IMR-90 (cell line): ENCODE data around the gene ALX4. TPM values are rescaled to one million over a fixed set of nuclear protein-coding genes. Genes with fewer than 3 reads are reported as not detected.

Experiments used
- ATAC-seq: fragments of 200-7000 bp; cut with Tn5 transposase; 2 replicates; pipeline ENCODE4 v1.9.1; 2020; ENCODE audit warnings: low read depth, mild to moderate bottlenecking, moderate library complexity
- BruUV-seq: library from RNA; stranded (reverse); fragments of 400-500 nt; replicated peaks from 2 replicates; lab custom pipeline; 2021; lab: Mats Ljungman, UMichigan
- CTCF ChIA-PET: fragments of 300-600 bp; formaldehyde crosslinking; extraction: SDS; loops from one replicate; lab custom pipeline; 2021; ENCODE audit warnings: antibody characterized with exemption; lab: Yijun Ruan, JAX
- POLR2A ChIA-PET: fragments of 300-600 bp; sonication (Branson Sonifier 250); formaldehyde crosslinking; loops from one replicate; lab custom pipeline; 2022; ENCODE audit warnings: antibody characterized with exemption; ENCODE audit not compliant: unreplicated experiment; lab: Charles Lee
- DNase-seq: peaks from one replicate; pipeline ENCODE4 v3.0.0; 2013
- H2AFZ ChIP-seq: replicated peaks from 2 replicates; pipeline ENCODE3; 2013; ENCODE audit warnings: low read length, mild to moderate bottlenecking; ENCODE audit not compliant: poor library complexity
- H2AK5ac ChIP-seq: 2 replicates; pipeline ENCODE4 v1.6.1; 2013; ENCODE audit warnings: low read depth, low read length, inconsistent platforms
- H2AK9ac ChIP-seq: replicated peaks from 2 replicates; pipeline ENCODE3; 2013; ENCODE audit warnings: mild to moderate bottlenecking, low read depth, low read length, moderate library complexity; ENCODE audit not compliant: poor library complexity
- H2BK120ac ChIP-seq: 2 replicates; pipeline ENCODE4 v1.6.1; 2013; ENCODE audit warnings: low read depth, low read length, inconsistent platforms
- H2BK15ac ChIP-seq: 3 replicates; pipeline ENCODE4 v1.6.1; 2013; ENCODE audit warnings: low read depth, low read length, inconsistent platforms
- H2BK20ac ChIP-seq: 2 replicates; pipeline ENCODE4 v1.6.1; 2013; ENCODE audit warnings: low read depth, mild to moderate bottlenecking, inconsistent platforms, low read length, moderate library complexity
- H2BK5ac ChIP-seq: 2 replicates; pipeline ENCODE4 v1.6.1; 2013; ENCODE audit warnings: mild to moderate bottlenecking, low read depth, low read length, inconsistent platforms; ENCODE audit not compliant: poor library complexity, severe bottlenecking
- H3K14ac ChIP-seq: replicated peaks from 2 replicates; pipeline ENCODE4 v1.6.1; 2013; ENCODE audit warnings: low read depth, low read length, inconsistent platforms
- H3K18ac ChIP-seq: 2 replicates; pipeline ENCODE4 v1.6.1; 2013; ENCODE audit warnings: low read depth, low read length, control low read depth
- H3K23ac ChIP-seq: 2 replicates; pipeline ENCODE4 v1.6.1; 2013; ENCODE audit warnings: low read depth, low read length, inconsistent platforms
- H3K27ac ChIP-seq: 2 replicates; pipeline ENCODE4 v1.5.1; 2013; ENCODE audit warnings: mild to moderate bottlenecking, control low read depth, low read length; ENCODE audit not compliant: insufficient read depth
- H3K27me3 ChIP-seq: 2 replicates; pipeline ENCODE4 v1.6.1; 2013; ENCODE audit warnings: low read length; ENCODE audit not compliant: control insufficient read depth, insufficient read depth
- H3K36me3 ChIP-seq: 2 replicates; pipeline ENCODE4 v1.6.1; 2013; ENCODE audit warnings: low read length, mixed read lengths; ENCODE audit not compliant: control insufficient read depth, insufficient read depth
- H3K4ac ChIP-seq: 2 replicates; pipeline ENCODE4 v1.6.1; 2013; ENCODE audit warnings: low read depth, low read length, inconsistent platforms
- H3K4me1 ChIP-seq: 2 replicates; pipeline ENCODE4 v1.6.1; 2013; ENCODE audit warnings: low read length, mixed read lengths; ENCODE audit not compliant: control insufficient read depth, insufficient read depth
- H3K4me2 ChIP-seq: 2 replicates; pipeline ENCODE4 v1.6.1; 2013; ENCODE audit warnings: low read depth, mild to moderate bottlenecking, control low read depth, low read length, moderate library complexity
- H3K4me3 ChIP-seq: 2 replicates; pipeline ENCODE4 v1.5.1; 2013; ENCODE audit warnings: low read depth, mild to moderate bottlenecking, control low read depth, low read length, moderate library complexity; ENCODE audit not compliant: insufficient read depth
- H3K56ac ChIP-seq: 2 replicates; pipeline ENCODE4 v1.6.1; 2013; ENCODE audit warnings: low read length, inconsistent platforms; ENCODE audit not compliant: insufficient read depth; ENCODE audit errors: extremely low read depth
- H3K79me1 ChIP-seq, 2 experiments: 2 replicates each; pipeline ENCODE4 v1.6.1; 2013; ENCODE audit warnings: low read length in 2 of 2, inconsistent platforms in 1 of 2, low read depth in 1 of 2
- H3K9ac ChIP-seq: 2 replicates; pipeline ENCODE4 v1.6.1; 2013; ENCODE audit warnings: low read depth, low read length, control low read depth
- H3K9me1 ChIP-seq: 2 replicates; pipeline ENCODE4 v1.6.1; 2013; ENCODE audit warnings: low read length, inconsistent platforms; ENCODE audit not compliant: insufficient read depth
- H3K9me3 ChIP-seq: 2 replicates; pipeline ENCODE4 v1.6.1; 2013; ENCODE audit warnings: low read length; ENCODE audit not compliant: control insufficient read depth, insufficient read depth
- H4K20me1 ChIP-seq: 2 replicates; pipeline ENCODE4 v1.6.1; 2013; ENCODE audit warnings: low read length, inconsistent platforms; ENCODE audit not compliant: insufficient read depth
- H4K5ac ChIP-seq: 2 replicates; pipeline ENCODE4 v1.6.1; 2013; ENCODE audit warnings: mild to moderate bottlenecking, low read depth, low read length, control low read depth
- H4K8ac ChIP-seq, 2 experiments: 2 replicates each; pipeline ENCODE4 v1.6.1; 2013; ENCODE audit warnings: low read depth in 2 of 2, low read length in 2 of 2, control low read depth in 1 of 2, inconsistent platforms in 1 of 2
- H4K91ac ChIP-seq: 2 replicates; pipeline ENCODE4 v1.6.1; 2013; ENCODE audit warnings: low read depth, low read length, inconsistent platforms; ENCODE audit not compliant: insufficient read depth
- BHLHE40 ChIP-seq: fragments of 150-350 bp; IDR thresholded peaks from 2 replicates; pipeline ENCODE4 v1.6.1; 2016; ENCODE audit warnings: mild to moderate bottlenecking, low read depth, low read length
- CEBPB ChIP-seq: IDR thresholded peaks from 2 replicates; pipeline ENCODE4 v1.6.1; 2012; ENCODE audit warnings: low read depth, low read length, improper control_type of control experiment
- CHD1 ChIP-seq: IDR thresholded peaks from 2 replicates; pipeline ENCODE4 v1.6.1; 2012; ENCODE audit warnings: low read depth, low read length, improper control_type of control experiment
- CTCF ChIP-seq: conservative IDR thresholded peaks from 2 replicates; pipeline ENCODE4 v1.5.1; 2012; ENCODE audit warnings: mild to moderate bottlenecking, low read depth, low read length, improper control_type of control experiment
- ELK1 ChIP-seq: fragments of 150-350 bp; IDR thresholded peaks from 2 replicates; pipeline ENCODE4 v1.6.1; 2016; ENCODE audit warnings: low read depth, mild to moderate bottlenecking, low read length, moderate library complexity, borderline replicate concordance
- FOS ChIP-seq: fragments of 150-350 bp; IDR thresholded peaks from 2 replicates; pipeline ENCODE4 v1.6.1; 2016; ENCODE audit warnings: low read depth, low read length
- MAFK ChIP-seq: IDR thresholded peaks from 2 replicates; pipeline ENCODE4 v1.6.1; 2012; ENCODE audit warnings: low read depth, low read length, improper control_type of control experiment
- MAZ ChIP-seq: IDR thresholded peaks from 2 replicates; pipeline ENCODE4 v1.6.1; 2012; ENCODE audit warnings: low read depth, mild to moderate bottlenecking, low read length, improper control_type of control experiment, moderate library complexity, borderline replicate concordance
- MXI1 ChIP-seq: IDR thresholded peaks from 2 replicates; pipeline ENCODE4 v1.6.1; 2012; ENCODE audit warnings: low read depth, mild to moderate bottlenecking, low read length, moderate library complexity, borderline replicate concordance
- NFE2L2 ChIP-seq: fragments of 150-350 bp; IDR thresholded peaks from 2 replicates; pipeline ENCODE4 v1.6.1; 2016; ENCODE audit warnings: low read depth, mild to moderate bottlenecking, low read length
- POLR2A ChIP-seq: IDR thresholded peaks from 2 replicates; pipeline ENCODE4 v1.6.1; 2012; ENCODE audit warnings: mild to moderate bottlenecking, low read depth, low read length
- RAD21 ChIP-seq: IDR thresholded peaks from 2 replicates; pipeline ENCODE4 v1.6.1; 2012; ENCODE audit warnings: low read length, improper control_type of control experiment
- RCOR1 ChIP-seq: IDR thresholded peaks from 2 replicates; pipeline ENCODE4 v1.6.1; 2012; ENCODE audit warnings: mild to moderate bottlenecking, low read length, improper control_type of control experiment; ENCODE audit not compliant: insufficient replicate concordance
- RFX5 ChIP-seq: IDR thresholded peaks from 2 replicates; pipeline ENCODE4 v1.8.0; 2012; ENCODE audit warnings: low read depth, mild to moderate bottlenecking, low read length, moderate library complexity
- SMC3 ChIP-seq: fragments of 150-350 bp; IDR thresholded peaks from 2 replicates; pipeline ENCODE4 v1.6.1; 2016; ENCODE audit warnings: low read depth, mild to moderate bottlenecking, antibody characterized with exemption, low read length, moderate library complexity
- USF2 ChIP-seq: fragments of 150-350 bp; IDR thresholded peaks from 2 replicates; pipeline ENCODE4 v1.6.1; 2017; ENCODE audit warnings: mild to moderate bottlenecking, antibody characterized with exemption, low read length, low read depth
- WGBS, 2 experiments: methylation state at CpG; one replicate each; pipeline versions ENCODE4 v1.1.5 to v1.1.7; 2013; ENCODE audit warnings: missing lambda C conversion rate in 2 of 2; ENCODE audit not compliant: insufficient read length in 1 of 2; ENCODE audit errors: extremely low coverage in 2 of 2; 5-methylcytosine and 5-hydroxymethylcytosine counted together
- dilution Hi-C: fragments of 300-500 bp; cut with HindIII; formaldehyde crosslinking; loops from one replicate; pipeline ENCODE4 v1.14.3; 2018; ENCODE audit warnings: low sequenced_read_pairs; ENCODE audit not compliant: unreplicated experiment
- in situ Hi-C: fragments of 300-500 bp; cut with MboI; formaldehyde crosslinking; loops from 3 replicates; pipeline ENCODE4 v1.14.3; 2019; ENCODE audit warnings: low sequenced_read_pairs, inconsistent platforms, mixed read lengths
- intact Hi-C: fragments of 100-400 bp; cut with micrococcal nuclease; formaldehyde crosslinking; loops from 2 replicates; pipeline ENCODE4 v1.10.0; 2022
- polyA plus RNA-seq, 3 experiments: library from polyadenylated mRNA; depleted of rRNA; stranded (reverse); fragments of >200 nt; gene quantifications; 2 replicates each; pipeline ENCODE4 v1.2.3, GENCODE V29; 2012; ENCODE audit warnings: low replicate concordance in 1 of 3
- total RNA-seq: library from RNA; depleted of rRNA; stranded (reverse); fragments of >200 nt; gene quantifications from 2 replicates; pipeline ENCODE4 v1.2.3, GENCODE V29; 2012

Gene ALX4
- total and polyA plus RNA-seq, 2 of the 4 experiments (the other 2 are of a cell fraction): not detected

- no peaks in the 10 kb centered on the region for H3K79me1 ChIP-seq
- no peak overlapping the region for H3K4ac ChIP-seq
- H3K4me3 ChIP-seq: no peak overlapping the region
- no peak overlapping the region for H3K56ac ChIP-seq
- peaks cover 86% of the 10 kb centered on the region for H3K27me3 ChIP-seq
- dilution Hi-C loops (no loop called here), in situ Hi-C loops (no loop called here), intact Hi-C loops (no loop called here)
- no peak overlapping the region for H3K14ac ChIP-seq
- H4K91ac ChIP-seq: no peak overlapping the region
- POLR2A ChIA-PET: no interaction called here
- no peak for DNase-seq
- no peak overlapping the region for H4K8ac ChIP-seq
- H2BK120ac ChIP-seq: no peak overlapping the region
- 76% methylated on average over 12 of the region's 20 CpGs; no CpG with 5 or more reads in 1 of the 2 experiments for WGBS, 2 experiments
- H3K9ac ChIP-seq: no peak overlapping the region
- no peak overlapping the region for H2BK15ac ChIP-seq
- peaks cover 2% of the 10 kb centered on the region; the same call in 1 of the 2 replicates for H3K9me3 ChIP-seq
- no peak overlapping the region for H2AK5ac ChIP-seq
- CTCF ChIA-PET: no interaction called here
- no TSS peak for BruUV-seq
- H3K18ac ChIP-seq: no peak overlapping the region
- H4K5ac ChIP-seq: no peak overlapping the region
- H2AK9ac ChIP-seq: no peak overlapping the region
- H3K4me1 ChIP-seq: peaks cover 2% of the 10 kb centered on the region; the same call in 1 of the 2 replicates
- no peak overlapping the region for H2AFZ ChIP-seq
- no peaks in the 10 kb centered on the region for H4K20me1 ChIP-seq
- TF ChIP-seq RAD21 (no peak), CHD1 (no peak), FOS (no peak), NFE2L2 (no peak), BHLHE40 (no peak), ELK1 (no peak), CEBPB (no peak), POLR2A (no peak), SMC3 (no peak), RFX5 (no peak), MAFK (no peak), USF2 (no peak), MXI1 (no peak), RCOR1 (no peak), CTCF (no peak), MAZ (no peak)
- no peak overlapping the region for H3K27ac ChIP-seq
- no peak overlapping the region for H3K23ac ChIP-seq
- H2BK20ac ChIP-seq: no peak overlapping the region
- no peak overlapping the region for H2BK5ac ChIP-seq
- H3K9me1 ChIP-seq: no peaks in the 10 kb centered on the region; the same call in 1 of the 2 replicates
- H3K36me3 ChIP-seq: no peaks in the 10 kb centered on the region
- no peak for ATAC-seq
- H3K4me2 ChIP-seq: no peak overlapping the region
These were observed 8.2 kb downstream of the ALX4 start for GRCh38 chr11:44301564-44302271.
